Urothelium cell line (cell line): ENCODE data around the gene GYPC.
A peak's percentile ranks its signal among the peaks of the same experiment; 100 is the strongest.
"Not testable (repeated sequence)": the region's sequence is repeated elsewhere in the genome, so short reads cannot be mapped to it uniquely, and the experiment has no call there.

ENCODE experiments used
- DNase-seq: peaks from one replicate; pipeline ENCODE4 v3.0.0; 2011; ENCODE audit warnings: low spot score, mixed read lengths
- FAIRE-seq: peaks from 2 replicates; lab custom pipeline; 2011; peaks lifted over from hg19 to GRCh38; lab: Jason Lieb, UNC

GYPC gene

GRCh38 chr2:126664639-126665038 is 8.7 kb downstream of the GYPC start:
- no peak for DNase-seq
- no peak for FAIRE-seq

GRCh38 chr2:126665483-126665882 is 9.5 kb downstream of the GYPC start:
- DNase-seq (no peak), FAIRE-seq (no peak)

- no peak for FAIRE-seq
These were observed 12.3 kb downstream of the GYPC start for GRCh38 chr2:126668254-126668653.

GRCh38 chr2:126669772-126670171 is 13.8 kb downstream of the GYPC start:
- FAIRE-seq (no peak), DNase-seq (no peak)

More at GRCh38 chr2:126668254-126668653, 12.3 kb downstream of the GYPC start:
- no peak for DNase-seq

GRCh38 chr2:126671488-126671887 is 15.5 kb downstream of the GYPC start:
- no peak for FAIRE-seq
- no peak for DNase-seq

GRCh38 chr2:126672980-126673605 is 17.1 kb downstream of the GYPC start:
- no peak for FAIRE-seq
- no peak for DNase-seq

GRCh38 chr2:126674075-126674744 is 18.3 kb downstream of the GYPC start:
- DNase-seq (no peak), FAIRE-seq (no peak)

- DNase-seq (no peak), FAIRE-seq (no peak)
These were observed 19.7 kb downstream of the GYPC start for GRCh38 chr2:126675637-126676036.

GRCh38 chr2:126676221-126677175 is 20.5 kb downstream of the GYPC start:
- DNase-seq (no peak), FAIRE-seq (no peak)

- no peak for DNase-seq
- peak; percentile 97 for FAIRE-seq
These were observed 21.2 kb downstream of the GYPC start for GRCh38 chr2:126677176-126677538.

GRCh38 chr2:126678269-126679065 is 22.5 kb downstream of the GYPC start:
- DNase-seq: no peak
- FAIRE-seq: no peak

- FAIRE-seq (no peak), DNase-seq (no peak)
These were observed 23.2 kb downstream of the GYPC start for GRCh38 chr2:126679094-126679713.

GRCh38 chr2:126681505-126681904 is 25.5 kb downstream of the GYPC start:
- FAIRE-seq (no peak), DNase-seq (no peak)

GRCh38 chr2:126685629-126686028 is 29.7 kb downstream of the GYPC start:
- DNase-seq: no peak
- no peak for FAIRE-seq

GRCh38 chr2:126686286-126686685 is 30.3 kb downstream of the GYPC start:
- no peak for DNase-seq
- FAIRE-seq: no peak

GRCh38 chr2:126686841-126687485 is 31.0 kb downstream of the GYPC start:
- DNase-seq (no peak), FAIRE-seq (no peak)

GRCh38 chr2:126687503-126687902 is 31.5 kb downstream of the GYPC start:
- FAIRE-seq: no peak

GRCh38 chr2:126688594-126688993 is 32.6 kb downstream of the GYPC start:
- FAIRE-seq, DNase-seq: not testable (repeated sequence)

More at GRCh38 chr2:126687503-126687902, 31.5 kb downstream of the GYPC start:
- no peak for DNase-seq

GRCh38 chr2:126692241-126692640 is 36.3 kb downstream of the GYPC start:
- not testable (repeated sequence) for DNase-seq

More at GRCh38 chr2:126692241-126692640, 36.3 kb downstream of the GYPC start:
- FAIRE-seq: not testable (repeated sequence)
